GM06990 (cell line): ENCODE data around the gene SRRM4.

Source experiments
- DNase-seq: peaks from one replicate; pipeline ENCODE4 v3.0.0-alpha.2; 2011; ENCODE audit not compliant: insufficient read length; ENCODE audit errors: extremely low read depth
- H3K27me3 ChIP-seq: replicated peaks from 2 replicates; pipeline ENCODE4 v1.6.0; 2011; ENCODE audit warnings: low read length; ENCODE audit not compliant: control insufficient read depth, insufficient read depth
- H3K36me3 ChIP-seq: 2 replicates; pipeline ENCODE4 v1.5.1; 2011; ENCODE audit warnings: low read length; ENCODE audit not compliant: control insufficient read depth, insufficient read depth
- H3K4me3 ChIP-seq: replicated peaks from 2 replicates; pipeline ENCODE4 v1.5.1; 2011; ENCODE audit warnings: low read depth, mild to moderate bottlenecking, control low read depth, low read length
- TF ChIP-seq, protein P1 (sequence below): IDR thresholded peaks from 2 replicates; pipeline ENCODE4 v1.5.1; 2011; ENCODE audit warnings: low read length, control low read depth, mild to moderate bottlenecking, inconsistent platforms; ENCODE audit not compliant: insufficient read depth, poor library complexity, severe bottlenecking

SRRM4 gene

DNA sequence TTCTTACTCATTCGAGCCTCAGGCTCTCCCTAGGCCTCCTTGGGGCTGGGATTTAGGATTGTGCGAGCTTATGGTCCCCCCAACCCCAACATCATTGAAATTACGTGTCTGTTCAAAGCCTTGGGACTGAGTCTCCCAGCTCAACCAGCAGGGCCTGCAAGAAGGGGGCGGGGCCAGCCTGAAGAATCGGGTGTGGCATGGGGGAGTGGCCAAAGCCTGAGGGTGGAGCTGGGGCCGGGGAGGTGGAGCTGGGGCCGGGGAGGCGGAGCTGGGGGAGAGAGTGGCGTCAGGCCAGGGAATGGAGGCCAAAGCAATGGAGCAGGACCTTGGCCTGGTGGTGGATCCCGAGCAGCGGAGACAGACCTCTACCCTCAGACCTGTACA is 173.1 kb downstream of the SRRM4 start:
- H3K27me3 ChIP-seq = no peaks in the 10 kb centered on the region
- no peaks in the 10 kb centered on the region for H3K36me3 ChIP-seq
- H3K4me3 ChIP-seq = no peak overlapping the region
- TF ChIP-seq, protein P1, sequence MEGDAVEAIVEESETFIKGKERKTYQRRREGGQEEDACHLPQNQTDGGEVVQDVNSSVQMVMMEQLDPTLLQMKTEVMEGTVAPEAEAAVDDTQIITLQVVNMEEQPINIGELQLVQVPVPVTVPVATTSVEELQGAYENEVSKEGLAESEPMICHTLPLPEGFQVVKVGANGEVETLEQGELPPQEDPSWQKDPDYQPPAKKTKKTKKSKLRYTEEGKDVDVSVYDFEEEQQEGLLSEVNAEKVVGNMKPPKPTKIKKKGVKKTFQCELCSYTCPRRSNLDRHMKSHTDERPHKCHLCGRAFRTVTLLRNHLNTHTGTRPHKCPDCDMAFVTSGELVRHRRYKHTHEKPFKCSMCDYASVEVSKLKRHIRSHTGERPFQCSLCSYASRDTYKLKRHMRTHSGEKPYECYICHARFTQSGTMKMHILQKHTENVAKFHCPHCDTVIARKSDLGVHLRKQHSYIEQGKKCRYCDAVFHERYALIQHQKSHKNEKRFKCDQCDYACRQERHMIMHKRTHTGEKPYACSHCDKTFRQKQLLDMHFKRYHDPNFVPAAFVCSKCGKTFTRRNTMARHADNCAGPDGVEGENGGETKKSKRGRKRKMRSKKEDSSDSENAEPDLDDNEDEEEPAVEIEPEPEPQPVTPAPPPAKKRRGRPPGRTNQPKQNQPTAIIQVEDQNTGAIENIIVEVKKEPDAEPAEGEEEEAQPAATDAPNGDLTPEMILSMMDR = no peak
- DNase-seq = no peak

DNA sequence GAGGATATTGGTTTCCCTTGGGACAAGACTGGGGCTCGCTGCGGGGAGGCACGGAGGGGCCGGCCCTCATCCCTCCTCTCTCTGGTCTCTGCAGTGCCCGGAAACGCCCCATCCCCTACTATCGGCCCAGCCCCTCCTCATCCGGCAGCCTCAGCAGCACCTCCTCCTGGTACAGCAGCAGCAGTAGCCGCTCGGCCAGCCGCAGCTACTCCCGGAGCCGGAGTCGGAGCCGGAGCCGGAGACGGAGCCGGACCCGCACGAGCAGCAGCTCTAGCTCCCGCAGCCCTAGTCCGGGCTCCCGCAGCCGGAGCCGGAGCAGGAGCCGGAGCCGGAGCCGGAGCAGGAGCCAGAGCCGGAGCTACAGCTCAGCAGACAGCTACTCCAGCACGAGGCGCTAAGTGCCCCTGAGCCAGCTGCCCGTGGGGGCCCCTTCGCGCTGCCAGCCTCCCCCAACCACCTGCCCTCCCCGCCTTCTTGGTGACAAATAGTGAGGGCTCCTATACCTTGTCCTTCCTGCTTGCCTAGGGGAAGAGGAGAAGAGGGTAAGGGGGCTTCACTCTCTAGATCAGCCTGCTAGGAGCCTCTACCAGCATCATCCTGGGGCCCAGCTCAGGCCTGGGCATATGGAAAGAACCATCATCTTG is 175.2 kb downstream of the SRRM4 start:
- no peaks in the 10 kb centered on the region; the same call in 1 of the 2 replicates for H3K27me3 ChIP-seq
- no peak overlapping the region for H3K4me3 ChIP-seq
- DNase-seq = no peak
- TF ChIP-seq, protein P1 = no peak
- H3K36me3 ChIP-seq = no peaks in the 10 kb centered on the region

DNA sequence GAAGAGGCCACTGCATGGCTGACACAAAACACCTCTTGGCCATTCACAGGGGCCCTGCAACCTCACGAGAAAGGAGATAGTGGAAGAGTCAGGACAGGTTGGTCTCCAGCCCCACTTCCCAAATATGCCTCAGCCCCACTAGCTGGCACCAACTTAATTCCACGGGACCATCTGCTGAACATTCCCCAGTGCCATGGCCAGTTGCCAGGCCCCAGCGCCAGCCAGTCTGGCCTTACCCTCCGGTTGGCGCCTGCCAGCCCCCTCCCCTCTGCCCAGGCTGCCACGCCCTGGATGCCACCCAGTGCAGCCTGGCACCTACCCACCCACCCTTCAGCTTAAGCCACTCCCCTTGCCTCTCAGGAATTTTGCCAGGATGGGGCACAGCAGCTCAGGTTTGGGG is 176.2 kb downstream of the SRRM4 start:
- Histone ChIP-seq H3K36me3 (no peaks in the 10 kb centered on the region), H3K4me3 (no peak overlapping the region), H3K27me3 (no peaks in the 10 kb centered on the region; the same call in 1 of the 2 replicates)
- TF ChIP-seq, protein P1 = no peak
- DNase-seq = no peak

DNA sequence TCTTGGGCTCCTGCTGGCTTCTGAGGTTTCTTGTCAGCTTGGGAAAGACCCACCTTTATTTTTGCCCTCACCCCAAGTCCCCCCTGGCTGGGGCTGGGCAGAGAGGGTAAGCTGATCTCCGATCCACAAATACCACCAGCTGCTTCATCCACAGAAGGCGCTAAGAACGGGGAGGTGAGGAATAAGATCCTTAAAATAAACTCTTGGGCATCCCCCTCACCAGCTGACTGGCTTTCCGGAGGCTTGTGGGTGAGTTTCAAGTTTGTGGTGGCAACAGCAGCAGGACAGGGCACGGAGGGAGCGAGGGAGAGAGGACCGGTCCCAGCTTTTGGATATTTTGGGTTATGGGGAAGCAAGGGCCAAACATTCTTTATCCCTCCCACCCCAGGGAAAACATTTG is 176.6 kb downstream of the SRRM4 start:
- Histone ChIP-seq H3K27me3 (no peaks in the 10 kb centered on the region; the same call in 1 of the 2 replicates), H3K4me3 (no peak overlapping the region), H3K36me3 (no peaks in the 10 kb centered on the region)
- TF ChIP-seq, protein P1 = no peak
- DNase-seq = no peak

DNA sequence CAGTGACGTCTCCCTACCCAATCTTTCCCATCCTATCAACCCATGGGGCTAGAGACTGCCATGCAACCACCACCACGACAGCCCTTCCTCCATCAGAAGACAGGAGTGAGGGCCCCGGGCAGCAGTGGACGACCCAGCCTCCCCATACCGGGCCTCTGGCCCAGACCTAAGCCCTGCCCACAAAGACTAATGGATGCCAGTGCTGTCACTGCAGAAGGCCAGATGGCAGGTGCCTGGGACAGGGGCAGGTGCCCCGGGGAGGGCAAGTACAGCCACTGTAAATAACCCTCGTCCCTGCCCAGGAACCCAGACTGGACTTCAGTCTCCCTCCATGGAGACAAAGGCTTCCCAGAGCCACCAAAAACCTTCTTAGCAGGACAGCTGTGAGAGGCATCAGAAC is 177.1 kb downstream of the SRRM4 start:
- Histone ChIP-seq H3K36me3 (no peaks in the 10 kb centered on the region), H3K27me3 (no peaks in the 10 kb centered on the region; the same call in 1 of the 2 replicates), H3K4me3 (no peak overlapping the region)
- TF ChIP-seq, protein P1 = no peak
- DNase-seq = no peak

DNA sequence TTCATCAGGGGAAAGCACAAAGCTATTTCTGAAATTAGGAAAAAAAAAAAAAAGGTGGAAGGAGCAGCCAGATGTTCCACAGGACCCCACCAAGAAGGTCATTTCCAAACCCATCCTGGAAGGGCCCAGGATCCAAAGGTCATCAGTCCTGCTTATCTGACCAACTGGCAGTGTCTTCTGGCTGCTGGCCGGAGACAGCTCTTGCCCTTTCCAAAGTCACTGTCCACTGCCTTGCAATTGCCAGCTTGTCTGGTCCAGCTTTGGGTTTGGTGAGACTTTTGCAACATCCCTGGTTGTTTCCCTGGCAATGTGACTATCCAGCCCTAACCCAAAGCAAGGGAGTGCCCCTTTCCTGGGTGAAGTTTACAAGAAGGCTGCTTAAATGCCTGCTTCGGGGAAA is 178.5 kb downstream of the SRRM4 start:
- Histone ChIP-seq H3K27me3 (no peaks in the 10 kb centered on the region; the same call in 1 of the 2 replicates), H3K36me3 (no peaks in the 10 kb centered on the region), H3K4me3 (no peak overlapping the region)
- TF ChIP-seq, protein P1 = no peak
- DNase-seq = no peak
